GM12878 (cell line): ENCODE measurements around the gene PHYHIPL. TPM values are rescaled to one million over a fixed set of nuclear protein-coding genes. Genes with fewer than 3 reads are reported as not detected.

Experiments used
- ATAC-seq: fragments of 200-7000 bp; cut with Tn5 transposase; 3 replicates; pipeline ENCODE4 v1.9.1; 2020; ENCODE audit warnings: mild to moderate bottlenecking, moderate library complexity
- BruUV-seq: library from RNA; stranded (reverse); fragments of 400-500 nt; replicated peaks from 2 replicates; lab custom pipeline; 2021; lab: Mats Ljungman, UMichigan
- CTCF ChIA-PET: fragments of 300-600 bp; sonication (Branson Sonifier 250); formaldehyde crosslinking; extraction: SDS; loops from one replicate; lab custom pipeline; 2021; ENCODE audit warnings: inconsistent platforms; lab: Yijun Ruan, JAX
- POLR2A ChIA-PET: fragments of 350-600 bp; formaldehyde crosslinking; extraction: SDS; loops from one replicate; lab custom pipeline; 2021; ENCODE audit warnings: inconsistent platforms; lab: Charles Lee
- RAD21 ChIA-PET: fragments of 300-600 bp; sonication (Branson Sonifier 250); formaldehyde crosslinking; loops from one replicate; lab custom pipeline; 2023; ENCODE audit warnings: antibody characterized with exemption; ENCODE audit not compliant: unreplicated experiment; lab: Charles Lee
- SMC1A ChIA-PET: fragments of 300-600 bp; sonication (Branson Sonifier 250); formaldehyde crosslinking; loops from one replicate; lab custom pipeline; 2023; ENCODE audit not compliant: unreplicated experiment, uncharacterized antibody; lab: Charles Lee
- DNase-seq: peaks from one replicate; pipeline ENCODE4 v3.0.0-alpha.2; 2011; ENCODE audit warnings: low read depth, low spot score
- FAIRE-seq: peaks from 3 replicates; lab custom pipeline; 2011; peaks lifted over from hg19 to GRCh38; lab: Jason Lieb, UNC
- H2AFZ ChIP-seq: 2 replicates; pipeline ENCODE4 v1.6.0; 2011; ENCODE audit warnings: low read depth, low read length, control low read depth; ENCODE audit not compliant: control insufficient read depth
- H3K27ac ChIP-seq: 2 replicates; pipeline ENCODE4 v1.5.1; 2011; ENCODE audit warnings: control low read depth; ENCODE audit not compliant: control insufficient read depth, insufficient read depth
- H3K27me3 ChIP-seq, 2 experiments: replicated peaks in 1 of 2; 2 replicates each; pipeline versions ENCODE4 v1.6.0 to v1.6.1; 2011; ENCODE audit warnings: low read length in 1 of 2; ENCODE audit not compliant: control insufficient read depth in 2 of 2, insufficient read depth in 2 of 2
- H3K36me3 ChIP-seq, 2 experiments: 2 replicates each; pipeline ENCODE4 v1.5.1; 2011; ENCODE audit warnings: low read length in 1 of 2; ENCODE audit not compliant: control insufficient read depth in 2 of 2, insufficient read depth in 2 of 2
- H3K4me1 ChIP-seq: 2 replicates; pipeline ENCODE4 v1.6.1; 2011; ENCODE audit warnings: mild to moderate bottlenecking, low read length, moderate library complexity, mixed read lengths; ENCODE audit not compliant: control insufficient read depth, insufficient read depth
- H3K4me2 ChIP-seq: 2 replicates; pipeline ENCODE4 v1.6.0; 2011; ENCODE audit warnings: control low read depth; ENCODE audit not compliant: control insufficient read depth, insufficient read depth
- H3K4me3 ChIP-seq: fragments of 200-600 bp; sonication (generic); 2 replicates; pipeline ENCODE4 v1.5.1; 2016
- H3K79me2 ChIP-seq: 2 replicates; pipeline ENCODE4 v1.6.0; 2011; ENCODE audit warnings: low read length; ENCODE audit not compliant: control insufficient read depth, insufficient read depth
- H3K9ac ChIP-seq: 2 replicates; pipeline ENCODE4 v1.8.0; 2011; ENCODE audit warnings: low read length, control low read depth, mixed read lengths; ENCODE audit not compliant: control insufficient read depth, insufficient read depth
- H3K9me3 ChIP-seq: replicated peaks from 3 replicates; pipeline ENCODE4 v1.5.1; 2011; ENCODE audit warnings: mild to moderate bottlenecking, low read length; ENCODE audit not compliant: control insufficient read depth, insufficient read depth
- H4K20me1 ChIP-seq: 2 replicates; pipeline ENCODE4 v1.6.0; 2011; ENCODE audit not compliant: control insufficient read depth, insufficient read depth
- ASH2L ChIP-seq: fragments of 300-600, 200-600 bp; sonication (generic); IDR thresholded peaks from 2 replicates; pipeline ENCODE4 v1.6.1; 2017; ENCODE audit warnings: low read depth, mild to moderate bottlenecking, borderline replicate concordance
- CBX3 ChIP-seq: fragments of 200-600 bp; sonication (generic); IDR thresholded peaks from 2 replicates; pipeline ENCODE4 v1.6.1; 2016; ENCODE audit warnings: low read depth, borderline replicate concordance
- EGR1 ChIP-seq, 2 experiments: IDR thresholded peaks; 1 replicate in 1 of 2; 2 replicates in 1 of 2; pipeline ENCODE4 v1.6.1; 2011 to 2012; ENCODE audit warnings: low read depth in 2 of 2, low read length in 2 of 2, borderline replicate concordance in 1 of 2, mild to moderate bottlenecking in 1 of 2, moderate library complexity in 1 of 2
- JUND ChIP-seq: IDR thresholded peaks from 2 replicates; pipeline ENCODE4 v1.6.1; 2012; ENCODE audit warnings: low read depth, mild to moderate bottlenecking, low read length, improper control_type of control experiment, moderate library complexity
- NFYB ChIP-seq: IDR thresholded peaks from 2 replicates; pipeline ENCODE4 v1.6.1; 2011; ENCODE audit warnings: low read depth, mild to moderate bottlenecking, low read length, improper control_type of control experiment, moderate library complexity; ENCODE audit not compliant: insufficient read depth
- NR2C1 ChIP-seq: fragments of 450-650 bp; IDR thresholded peaks from 2 replicates; pipeline ENCODE4 v1.6.1; 2017; ENCODE audit warnings: antibody characterized with exemption, mild to moderate bottlenecking, moderate library complexity
- NR2C2 ChIP-seq: IDR thresholded peaks from 2 replicates; pipeline ENCODE4 v1.6.1; 2011; ENCODE audit warnings: borderline replicate concordance, low read depth; ENCODE audit not compliant: control insufficient read depth, insufficient read length
- RAD21 ChIP-seq: IDR thresholded peaks from 2 replicates; pipeline ENCODE4 v1.6.1; 2011; ENCODE audit warnings: mild to moderate bottlenecking, low read depth, low read length, moderate library complexity; ENCODE audit not compliant: insufficient read depth
- WRNIP1 ChIP-seq: IDR thresholded peaks from 2 replicates; pipeline ENCODE4 v1.6.1; 2011; ENCODE audit warnings: low read depth, low read length, improper control_type of control experiment, borderline replicate concordance
- ZZZ3 ChIP-seq: IDR thresholded peaks from 2 replicates; pipeline ENCODE4 v1.6.1; 2011; ENCODE audit warnings: low read depth; ENCODE audit not compliant: control insufficient read depth, insufficient read length
- WGBS: methylation state at CpG from one replicate; pipeline ENCODE4 v1.1.6; 2016; ENCODE audit warnings: low lambda C conversion rate; ENCODE audit not compliant: insufficient replicate concordance, insufficient coverage; ENCODE audit errors: missing lambda C conversion rate; 5-methylcytosine and 5-hydroxymethylcytosine counted together
- in situ Hi-C: fragments of 300-500 bp; cut with MboI; formaldehyde crosslinking; loops from 9 replicates; pipeline ENCODE4 v1.14.3; 2018; ENCODE audit warnings: mixed read lengths
- intact Hi-C: fragments of 100-400 bp; cut with micrococcal nuclease; formaldehyde crosslinking; loops from one replicate; pipeline ENCODE4 v1.14.2; 2022; ENCODE audit not compliant: unreplicated experiment
- polyA plus RNA-seq, 11 experiments: library from polyadenylated mRNA; depleted of rRNA in 4 of 11; unstranded in 6 of 11; stranded (reverse) in 5 of 11; fragments of >200 nt; fragmentation: Nextera tagmentation in 4 of 11; fragmentation: Illumina TruSeq in 1 of 11; extraction: Ambion mirVana in 4 of 11; extraction: Trizol in 1 of 11; gene quantifications; 1 replicate in 1 of 11; 2 replicates in 10 of 11; pipeline versions ENCODE4 v1.2.1 to v1.2.3, GENCODE V29; 2011 to 2016; ENCODE audit warnings: inconsistent platforms in 2 of 11, missing spikeins in 2 of 11, low read depth in 1 of 11
- total RNA-seq, 4 experiments: library from RNA; depleted of rRNA in 3 of 4; stranded (reverse); fragments of >200 nt in 3 of 4; fragmentation: Illumina TruSeq in 1 of 4; extraction: Trizol in 1 of 4; gene quantifications; 2 replicates each; pipeline versions ENCODE4 v1.2.1 to v1.2.3, GENCODE V29; 2013 to 2021
- TF ChIP-seq, protein P1 (sequence below): fragments of 450-650 bp; formaldehyde crosslinking; IDR thresholded peaks from 2 replicates; pipeline ENCODE4 v1.4.0; 2020; ENCODE audit warnings: mild to moderate bottlenecking, moderate library complexity
- TF ChIP-seq, protein P2 (sequence below): fragments of 450-650 bp; conservative IDR thresholded peaks from 2 replicates; pipeline ENCODE4 v1.6.1; 2017; ENCODE audit warnings: mild to moderate bottlenecking, moderate library complexity
- TF ChIP-seq, protein P3 (sequence below): IDR thresholded peaks from 2 replicates; pipeline ENCODE4 v1.6.1; 2011; ENCODE audit warnings: mild to moderate bottlenecking, low read depth, low read length, moderate library complexity; ENCODE audit not compliant: insufficient replicate concordance

The PHYHIPL gene
- total and polyA plus RNA-seq, 10 of the 15 experiments (the other 5 are each of a cell fraction or from before 2014, with no cell fraction given) = 0.06 to 0.40 (median 0.18) TPM; not detected in 2

DNA sequence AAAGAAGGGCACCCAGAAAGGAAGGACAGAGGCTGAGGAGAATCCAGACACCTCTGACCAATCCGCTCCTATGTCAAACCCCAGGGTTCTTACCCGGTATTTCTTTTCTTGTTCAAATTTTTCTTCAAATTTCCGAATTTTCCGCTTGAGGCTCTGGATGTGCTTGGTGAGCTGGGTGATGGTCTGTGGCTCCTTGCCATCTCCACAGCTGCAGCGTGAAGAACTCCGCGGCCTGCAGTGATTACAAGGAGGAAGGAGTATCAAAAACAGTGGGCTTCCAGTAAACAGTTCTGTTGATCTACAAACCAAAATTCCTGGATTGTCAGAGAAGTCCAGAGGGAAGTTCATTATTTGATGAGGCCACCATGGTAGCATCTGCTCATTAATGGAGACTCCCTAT lies 92.0 kb downstream of the PHYHIPL start:
- BruUV-seq = no TSS peak
- intact Hi-C loops = no loop called here

More for the DNA sequence above, 92.0 kb downstream of the PHYHIPL start:
- H2AFZ ChIP-seq = no peak overlapping the region
- DNase-seq (no peak), FAIRE-seq (no peak), ATAC-seq (no peak)
- in situ Hi-C loops = no loop called here
- H3K79me2 ChIP-seq = no peaks in the 10 kb centered on the region
- CTCF ChIA-PET = no interaction called here
- no peaks in the 10 kb centered on the region for H3K27me3 ChIP-seq
- no peak overlapping the region for H3K9ac ChIP-seq
- WGBS = 34% methylated on average over 7 of the region's 7 CpGs
- H3K9me3 ChIP-seq = no peaks in the 10 kb centered on the region
- no peak overlapping the region for H3K27ac ChIP-seq
- RAD21 ChIA-PET = no interaction called here
- SMC1A ChIA-PET = no interaction called here
- no peak overlapping the region for H3K4me2 ChIP-seq
- POLR2A ChIA-PET = no interaction called here
- no peaks in the 10 kb centered on the region for H4K20me1 ChIP-seq
- H3K4me1 ChIP-seq = no peaks in the 10 kb centered on the region
- TF ChIP-seq EGR1 (IDR thresholded peaks at IDR 0.05; ENCODE audit: borderline replicate concordance in 1 of 2, low read depth in 2 of 2, low read length in 2 of 2) (no peak), ZZZ3 (no peak), JUND (no peak), CBX3 (no peak), ASH2L (no peak), WRNIP1 (no peak), NR2C1 (no peak), NFYB (no peak), NR2C2 (no peak), RAD21 (no peak)
- TF ChIP-seq, protein P1, sequence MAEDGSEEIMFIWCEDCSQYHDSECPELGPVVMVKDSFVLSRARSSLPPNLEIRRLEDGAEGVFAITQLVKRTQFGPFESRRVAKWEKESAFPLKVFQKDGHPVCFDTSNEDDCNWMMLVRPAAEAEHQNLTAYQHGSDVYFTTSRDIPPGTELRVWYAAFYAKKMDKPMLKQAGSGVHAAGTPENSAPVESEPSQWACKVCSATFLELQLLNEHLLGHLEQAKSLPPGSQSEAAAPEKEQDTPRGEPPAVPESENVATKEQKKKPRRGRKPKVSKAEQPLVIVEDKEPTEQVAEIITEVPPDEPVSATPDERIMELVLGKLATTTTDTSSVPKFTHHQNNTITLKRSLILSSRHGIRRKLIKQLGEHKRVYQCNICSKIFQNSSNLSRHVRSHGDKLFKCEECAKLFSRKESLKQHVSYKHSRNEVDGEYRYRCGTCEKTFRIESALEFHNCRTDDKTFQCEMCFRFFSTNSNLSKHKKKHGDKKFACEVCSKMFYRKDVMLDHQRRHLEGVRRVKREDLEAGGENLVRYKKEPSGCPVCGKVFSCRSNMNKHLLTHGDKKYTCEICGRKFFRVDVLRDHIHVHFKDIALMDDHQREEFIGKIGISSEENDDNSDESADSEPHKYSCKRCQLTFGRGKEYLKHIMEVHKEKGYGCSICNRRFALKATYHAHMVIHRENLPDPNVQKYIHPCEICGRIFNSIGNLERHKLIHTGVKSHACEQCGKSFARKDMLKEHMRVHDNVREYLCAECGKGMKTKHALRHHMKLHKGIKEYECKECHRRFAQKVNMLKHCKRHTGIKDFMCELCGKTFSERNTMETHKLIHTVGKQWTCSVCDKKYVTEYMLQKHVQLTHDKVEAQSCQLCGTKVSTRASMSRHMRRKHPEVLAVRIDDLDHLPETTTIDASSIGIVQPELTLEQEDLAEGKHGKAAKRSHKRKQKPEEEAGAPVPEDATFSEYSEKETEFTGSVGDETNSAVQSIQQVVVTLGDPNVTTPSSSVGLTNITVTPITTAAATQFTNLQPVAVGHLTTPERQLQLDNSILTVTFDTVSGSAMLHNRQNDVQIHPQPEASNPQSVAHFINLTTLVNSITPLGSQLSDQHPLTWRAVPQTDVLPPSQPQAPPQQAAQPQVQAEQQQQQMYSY (CRISPR knock-in tag) = no peak
- TF ChIP-seq, protein P2, sequence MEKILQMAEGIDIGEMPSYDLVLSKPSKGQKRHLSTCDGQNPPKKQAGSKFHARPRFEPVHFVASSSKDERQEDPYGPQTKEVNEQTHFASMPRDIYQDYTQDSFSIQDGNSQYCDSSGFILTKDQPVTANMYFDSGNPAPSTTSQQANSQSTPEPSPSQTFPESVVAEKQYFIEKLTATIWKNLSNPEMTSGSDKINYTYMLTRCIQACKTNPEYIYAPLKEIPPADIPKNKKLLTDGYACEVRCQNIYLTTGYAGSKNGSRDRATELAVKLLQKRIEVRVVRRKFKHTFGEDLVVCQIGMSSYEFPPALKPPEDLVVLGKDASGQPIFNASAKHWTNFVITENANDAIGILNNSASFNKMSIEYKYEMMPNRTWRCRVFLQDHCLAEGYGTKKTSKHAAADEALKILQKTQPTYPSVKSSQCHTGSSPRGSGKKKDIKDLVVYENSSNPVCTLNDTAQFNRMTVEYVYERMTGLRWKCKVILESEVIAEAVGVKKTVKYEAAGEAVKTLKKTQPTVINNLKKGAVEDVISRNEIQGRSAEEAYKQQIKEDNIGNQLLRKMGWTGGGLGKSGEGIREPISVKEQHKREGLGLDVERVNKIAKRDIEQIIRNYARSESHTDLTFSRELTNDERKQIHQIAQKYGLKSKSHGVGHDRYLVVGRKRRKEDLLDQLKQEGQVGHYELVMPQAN = no peak
- TF ChIP-seq, protein P3, sequence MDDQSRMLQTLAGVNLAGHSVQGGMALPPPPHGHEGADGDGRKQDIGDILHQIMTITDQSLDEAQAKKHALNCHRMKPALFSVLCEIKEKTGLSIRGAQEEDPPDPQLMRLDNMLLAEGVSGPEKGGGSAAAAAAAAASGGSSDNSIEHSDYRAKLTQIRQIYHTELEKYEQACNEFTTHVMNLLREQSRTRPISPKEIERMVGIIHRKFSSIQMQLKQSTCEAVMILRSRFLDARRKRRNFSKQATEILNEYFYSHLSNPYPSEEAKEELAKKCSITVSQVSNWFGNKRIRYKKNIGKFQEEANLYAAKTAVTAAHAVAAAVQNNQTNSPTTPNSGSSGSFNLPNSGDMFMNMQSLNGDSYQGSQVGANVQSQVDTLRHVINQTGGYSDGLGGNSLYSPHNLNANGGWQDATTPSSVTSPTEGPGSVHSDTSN = no peak
- no peaks in the 10 kb centered on the region for H3K36me3 ChIP-seq
- H3K4me3 ChIP-seq = no peak overlapping the region
